GM23338 (cell line): ENCODE measurements around the gene PTPRH. TPM values are rescaled to one million over a fixed set of nuclear protein-coding genes. Genes with fewer than 3 reads are reported as not detected.

Source experiments
- ATAC-seq: fragments of 200-7000 bp; cut with Tn5 transposase; 3 replicates; pipeline ENCODE4 v1.9.1; 2020
- DNase-seq: peaks from one replicate; pipeline ENCODE4 v3.0.0-alpha.2; 2015; ENCODE audit warnings: low spot score
- H2AFZ ChIP-seq: fragments of 200-600 bp; sonication (generic); 2 replicates; pipeline ENCODE4 v1.8.0; 2016; ENCODE audit warnings: antibody characterized with exemption, mild to moderate bottlenecking, moderate library complexity
- H3F3A ChIP-seq: fragments of 200-600 bp; sonication (generic); replicated peaks from 2 replicates; pipeline ENCODE4 v1.8.0; 2017; ENCODE audit warnings: antibody characterized with exemption, mixed run types, low read depth
- H3K27ac ChIP-seq: fragments of 200-600 bp; sonication (generic); 2 replicates; pipeline ENCODE4 v1.6.1; 2016; ENCODE audit warnings: low read depth
- H3K27me3 ChIP-seq: fragments of 200-600 bp; sonication (generic); 2 replicates; pipeline ENCODE4 v1.8.0; 2016; ENCODE audit warnings: mild to moderate bottlenecking, mixed run types, moderate library complexity; ENCODE audit not compliant: insufficient read depth
- H3K36me3 ChIP-seq: fragments of 200-600 bp; sonication (generic); 2 replicates; pipeline ENCODE4 v1.8.0; 2016; ENCODE audit warnings: mild to moderate bottlenecking; ENCODE audit not compliant: insufficient read depth
- H3K4me1 ChIP-seq: fragments of 200-600 bp; sonication (generic); 2 replicates; pipeline ENCODE4 v1.8.0; 2016; ENCODE audit warnings: mild to moderate bottlenecking, moderate library complexity; ENCODE audit not compliant: insufficient read depth
- H3K4me2 ChIP-seq: fragments of 200-600 bp; sonication (generic); 2 replicates; pipeline ENCODE4 v1.7.1; 2017; ENCODE audit warnings: mixed run types
- H3K4me3 ChIP-seq: fragments of 200-600 bp; sonication (generic); 2 replicates; pipeline ENCODE4 v1.6.1; 2016; ENCODE audit warnings: mixed run types
- H3K79me2 ChIP-seq: fragments of 200-600 bp; sonication (generic); replicated peaks from 2 replicates; pipeline ENCODE4 v1.8.0; 2017; ENCODE audit warnings: mild to moderate bottlenecking; ENCODE audit not compliant: insufficient read depth
- H3K9me2 ChIP-seq: fragments of 200-600 bp; sonication (generic); 2 replicates; pipeline ENCODE4 v1.8.0; 2017; ENCODE audit not compliant: insufficient read depth
- H4K20me1 ChIP-seq: fragments of 200-600 bp; sonication (generic); replicated peaks from 2 replicates; pipeline ENCODE4 v1.8.0; 2017; ENCODE audit warnings: mild to moderate bottlenecking; ENCODE audit not compliant: insufficient read depth
- H3K27ac Mint-ChIP-seq: 2 replicates; pipeline ENCODE4 v1.8.0; 2020; ENCODE audit warnings: inconsistent platforms, mild to moderate bottlenecking, moderate library complexity, mixed read lengths
- H3K27me3 Mint-ChIP-seq: 3 replicates; pipeline ENCODE4 v1.8.0; 2022; ENCODE audit warnings: low read depth, mild to moderate bottlenecking, moderate library complexity, mixed read lengths, inconsistent platforms; ENCODE audit not compliant: insufficient read depth, poor library complexity
- H3K36me3 Mint-ChIP-seq: 3 replicates; pipeline ENCODE4 v1.8.0; 2021; ENCODE audit warnings: low read depth, mild to moderate bottlenecking, inconsistent platforms, moderate library complexity, mixed read lengths
- H3K4me1 Mint-ChIP-seq: 3 replicates; pipeline ENCODE4 v1.8.0; 2020; ENCODE audit warnings: mild to moderate bottlenecking, inconsistent platforms, mixed read lengths
- H3K4me3 Mint-ChIP-seq: 3 replicates; pipeline ENCODE4 v1.8.0; 2021; ENCODE audit warnings: moderate library complexity, mild to moderate bottlenecking, inconsistent platforms, mixed read lengths
- H3K9me3 Mint-ChIP-seq: 3 replicates; pipeline ENCODE4 v1.8.0; 2020; ENCODE audit warnings: moderate library complexity, mild to moderate bottlenecking, inconsistent platforms, mixed read lengths
- CREB1 ChIP-seq: fragments of 250-450 bp; sonication (Bioruptor Pico); IDR thresholded peaks from 2 replicates; pipeline ENCODE4 v1.5.0; 2020; ENCODE audit warnings: low read depth, mild to moderate bottlenecking, moderate library complexity
- CTCF ChIP-seq, 2 experiments: fragments of 200-600 bp in 1 of 2; sonication (generic) in 1 of 2; conservative IDR thresholded peaks; 2 replicates each; pipeline versions ENCODE4 v1.5.1 to v1.6.1; 2016 to 2017; ENCODE audit warnings: antibody characterized with exemption in 2 of 2, low read depth in 2 of 2, mild to moderate bottlenecking in 2 of 2, moderate library complexity in 1 of 2
- ETS1 ChIP-seq: IDR thresholded peaks from 2 replicates; pipeline ENCODE4 v1.6.1; 2016; ENCODE audit warnings: antibody characterized with exemption
- EZH2 ChIP-seq: fragments of 200-600 bp; sonication (generic); IDR thresholded peaks from one replicate; pipeline ENCODE4 v1.8.0; 2017; ENCODE audit warnings: antibody characterized with exemption, mild to moderate bottlenecking, low read depth; ENCODE audit not compliant: unreplicated experiment
- EZH2phosphoT487 ChIP-seq: fragments of 200-600 bp; sonication (generic); IDR thresholded peaks from one replicate; pipeline ENCODE4 v1.8.1; 2018; ENCODE audit warnings: antibody characterized with exemption; ENCODE audit not compliant: unreplicated experiment
- JUNB ChIP-seq: IDR thresholded peaks from one replicate; pipeline ENCODE4 v1.6.1; 2016; ENCODE audit warnings: antibody characterized with exemption; ENCODE audit not compliant: unreplicated experiment
- NANOG ChIP-seq: IDR thresholded peaks from 2 replicates; pipeline ENCODE4 v1.6.1; 2016; ENCODE audit warnings: antibody characterized with exemption, borderline replicate concordance
- POLR2AphosphoS5 ChIP-seq: IDR thresholded peaks from 2 replicates; pipeline ENCODE4 v1.6.1; 2016; ENCODE audit warnings: antibody characterized with exemption, low read depth
- REST ChIP-seq: IDR thresholded peaks from one replicate; pipeline ENCODE4 v1.6.1; 2018; ENCODE audit warnings: antibody characterized with exemption; ENCODE audit not compliant: unreplicated experiment
- STAT1 ChIP-seq: IDR thresholded peaks from one replicate; pipeline ENCODE4 v1.6.1; 2016; ENCODE audit warnings: antibody characterized with exemption; ENCODE audit not compliant: unreplicated experiment
- ZNF114 ChIP-seq: fragments of 250-450 bp; sonication (Bioruptor Pico); IDR thresholded peaks from 2 replicates; pipeline ENCODE4 v1.5.0; 2020; ENCODE audit warnings: mild to moderate bottlenecking, moderate library complexity
- ZNF331 ChIP-seq: fragments of 250-450 bp; sonication (Bioruptor Pico); IDR thresholded peaks from 2 replicates; pipeline ENCODE4 v1.5.0; 2020; ENCODE audit warnings: low read depth, mild to moderate bottlenecking, moderate library complexity
- ZNF462 ChIP-seq: fragments of 250-450 bp; sonication (Bioruptor Pico); IDR thresholded peaks from 2 replicates; pipeline ENCODE4 v1.5.0; 2020; ENCODE audit warnings: mild to moderate bottlenecking, moderate library complexity
- polyA plus RNA-seq: library from polyadenylated mRNA; unstranded; fragments of >200 nt; fragmentation: Nextera tagmentation; extraction: Ambion mirVana; gene quantifications from 2 replicates; pipeline ENCODE4 v1.2.1, GENCODE V29; 2016
- total RNA-seq: library from RNA; depleted of rRNA; stranded (reverse); fragments of >200 nt; shearing (Covaris generic); gene quantifications from 2 replicates; pipeline ENCODE4 v1.2.3, GENCODE V29; 2014

The PTPRH gene
- total and polyA plus RNA-seq, 2 experiments from 2014 or later, result 0.16 to 2.1 TPM

GRCh38 chr19:55226273-55226672 is 17.0 kb upstream of the PTPRH start:
- H3K4me3 Mint-ChIP-seq, result no peak overlapping the region; the same call in 2 of the 3 replicates
- Histone ChIP-seq H2AFZ (no peak overlapping the region), H3K36me3 (no peaks in the 10 kb centered on the region; the same call in 1 of the 2 replicates), H3K79me2 (no peaks in the 10 kb centered on the region), H3K4me1 (no peaks in the 10 kb centered on the region), H3K4me2 (no peak overlapping the region), H4K20me1 (no peaks in the 10 kb centered on the region; the same call in 1 of the 2 replicates), H3K4me3 (no peak overlapping the region), H3K9me2 (no peaks in the 10 kb centered on the region), H3K27me3 (no peaks in the 10 kb centered on the region), H3K27ac (no peak overlapping the region), H3F3A (no peaks in the 10 kb centered on the region)
- peaks cover 13% of the 10 kb centered on the region for H3K27me3 Mint-ChIP-seq
- DNase-seq (no peak), ATAC-seq (no peak)
- no peak overlapping the region for H3K27ac Mint-ChIP-seq
- H3K36me3 Mint-ChIP-seq, result peaks cover 9% of the 10 kb centered on the region; the same call in 1 of the 3 replicates
- peaks cover 4% of the 10 kb centered on the region; the same call in 2 of the 3 replicates for H3K4me1 Mint-ChIP-seq
- TF ChIP-seq ZNF114 (CRISPR knock-in tag) (no peak), JUNB (no peak), CREB1 (CRISPR knock-in tag) (no peak), ZNF331 (CRISPR knock-in tag) (no peak), NANOG (no peak), ZNF462 (CRISPR knock-in tag) (no peak), EZH2 (no peak), ETS1 (no peak), POLR2AphosphoS5 (no peak), STAT1 (no peak), REST (no peak), EZH2phosphoT487 (no peak), CTCF (conservative IDR thresholded peaks at IDR 0.05; ENCODE audit: low read depth in 2 of 2) (no peak)
- H3K9me3 Mint-ChIP-seq, result no peaks in the 10 kb centered on the region; the same call in 2 of the 3 replicates
